H1 (cell line): ENCODE data around the gene C20orf96. TPM values are rescaled to one million over a fixed set of nuclear protein-coding genes. Genes with fewer than 3 reads are reported as not detected.

Experiments
- ASH2L ChIP-seq: fragments of 200-600, 300-600 bp; sonication (generic); IDR thresholded peaks from one replicate; pipeline ENCODE4 v1.7.1; 2017; ENCODE audit warnings: low read length
- NANOG ChIP-seq: IDR thresholded peaks from 2 replicates; pipeline ENCODE4 v1.6.1; 2011; ENCODE audit warnings: low read length, low read depth, mild to moderate bottlenecking, inconsistent platforms; ENCODE audit not compliant: insufficient read depth, poor library complexity, severe bottlenecking
- POLR2AphosphoS5 ChIP-seq: IDR thresholded peaks from 2 replicates; pipeline ENCODE4 v1.6.1; 2011; ENCODE audit warnings: low read depth, low read length
- RAD21 ChIP-seq, 2 experiments: IDR thresholded peaks in 1 of 2; conservative IDR thresholded peaks in 1 of 2; 2 replicates each; pipeline ENCODE4 v1.6.1; 2011; ENCODE audit warnings: low read depth in 2 of 2, low read length in 2 of 2, improper control_type of control experiment in 1 of 2, inconsistent platforms in 1 of 2, mild to moderate bottlenecking in 1 of 2, moderate library complexity in 1 of 2
- SIN3A ChIP-seq, 2 experiments: IDR thresholded peaks in 1 of 2; conservative IDR thresholded peaks in 1 of 2; 2 replicates each; pipeline ENCODE4 v1.6.1; 2011 to 2012; ENCODE audit warnings: low read length in 2 of 2, improper control_type of control experiment in 1 of 2, low read depth in 1 of 2, mild to moderate bottlenecking in 1 of 2
- TAF1 ChIP-seq: IDR thresholded peaks from 2 replicates; pipeline ENCODE4 v1.6.1; 2011; ENCODE audit warnings: mild to moderate bottlenecking, low read depth, low read length
- TEAD4 ChIP-seq: IDR thresholded peaks from 2 replicates; pipeline ENCODE4 v1.6.1; 2012; ENCODE audit warnings: low read depth, low read length, inconsistent platforms, mixed read lengths
- polyA plus RNA-seq, 7 experiments: library from polyadenylated mRNA; depleted of rRNA in 3 of 7; stranded (reverse) in 5 of 7; unstranded in 2 of 7; fragments of >200 nt in 5 of 7; fragments of 200-250 nt in 2 of 7; gene quantifications; 1 replicate in 5 of 7; 2 replicates in 1 of 7; 4 replicates in 1 of 7; pipeline versions ENCODE4 v1.2.1 to v1.2.3, GENCODE V29; 2011 to 2013; ENCODE audit warnings: missing spikeins in 2 of 7, mixed read lengths in 2 of 7
- total RNA-seq: library from RNA; stranded (reverse); fragmentation: NEBNext Ultra II Directional; extraction: Animal tissue kit (Norgen Biotek cat#: 25700); gene quantifications from 2 replicates; pipeline ENCODE4 v1.2.1, GENCODE V29; 2021
- TF ChIP-seq, protein P1 (sequence below): fragments of 300-600 bp; sonication (generic); IDR thresholded peaks from 2 replicates; pipeline ENCODE4 v1.7.1; 2012; ENCODE audit warnings: low read length, moderate library complexity, mild to moderate bottlenecking, inconsistent platforms; ENCODE audit not compliant: insufficient replicate concordance

The C20orf96 gene
- total and polyA plus RNA-seq, 2 of the 8 experiments (the other 6 are each of a cell fraction or from before 2014, with no cell fraction given), result 19.2 to 21.0 TPM

DNA sequence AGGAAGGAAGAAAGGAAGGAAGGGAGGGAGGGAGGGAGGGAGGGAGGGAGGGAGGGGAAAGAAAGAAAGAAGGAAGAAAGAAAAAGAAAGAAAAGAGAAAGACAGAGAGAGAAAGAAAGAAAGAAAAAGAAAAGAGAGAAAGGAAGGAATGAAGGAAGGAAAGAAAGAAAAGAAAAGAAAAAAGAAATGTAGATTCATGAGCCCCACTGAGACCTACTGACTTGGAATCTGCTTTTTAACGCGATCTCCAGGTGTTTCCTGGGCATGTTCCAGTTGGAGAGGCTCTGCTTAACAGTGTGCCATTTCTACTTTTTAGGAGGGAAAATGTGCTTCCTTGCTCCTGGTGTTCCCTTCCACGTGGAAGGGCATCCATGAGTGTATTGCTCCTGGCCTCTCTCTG lies 16.7 kb downstream of the C20orf96 start (continued):
- TF ChIP-seq, protein P1, sequence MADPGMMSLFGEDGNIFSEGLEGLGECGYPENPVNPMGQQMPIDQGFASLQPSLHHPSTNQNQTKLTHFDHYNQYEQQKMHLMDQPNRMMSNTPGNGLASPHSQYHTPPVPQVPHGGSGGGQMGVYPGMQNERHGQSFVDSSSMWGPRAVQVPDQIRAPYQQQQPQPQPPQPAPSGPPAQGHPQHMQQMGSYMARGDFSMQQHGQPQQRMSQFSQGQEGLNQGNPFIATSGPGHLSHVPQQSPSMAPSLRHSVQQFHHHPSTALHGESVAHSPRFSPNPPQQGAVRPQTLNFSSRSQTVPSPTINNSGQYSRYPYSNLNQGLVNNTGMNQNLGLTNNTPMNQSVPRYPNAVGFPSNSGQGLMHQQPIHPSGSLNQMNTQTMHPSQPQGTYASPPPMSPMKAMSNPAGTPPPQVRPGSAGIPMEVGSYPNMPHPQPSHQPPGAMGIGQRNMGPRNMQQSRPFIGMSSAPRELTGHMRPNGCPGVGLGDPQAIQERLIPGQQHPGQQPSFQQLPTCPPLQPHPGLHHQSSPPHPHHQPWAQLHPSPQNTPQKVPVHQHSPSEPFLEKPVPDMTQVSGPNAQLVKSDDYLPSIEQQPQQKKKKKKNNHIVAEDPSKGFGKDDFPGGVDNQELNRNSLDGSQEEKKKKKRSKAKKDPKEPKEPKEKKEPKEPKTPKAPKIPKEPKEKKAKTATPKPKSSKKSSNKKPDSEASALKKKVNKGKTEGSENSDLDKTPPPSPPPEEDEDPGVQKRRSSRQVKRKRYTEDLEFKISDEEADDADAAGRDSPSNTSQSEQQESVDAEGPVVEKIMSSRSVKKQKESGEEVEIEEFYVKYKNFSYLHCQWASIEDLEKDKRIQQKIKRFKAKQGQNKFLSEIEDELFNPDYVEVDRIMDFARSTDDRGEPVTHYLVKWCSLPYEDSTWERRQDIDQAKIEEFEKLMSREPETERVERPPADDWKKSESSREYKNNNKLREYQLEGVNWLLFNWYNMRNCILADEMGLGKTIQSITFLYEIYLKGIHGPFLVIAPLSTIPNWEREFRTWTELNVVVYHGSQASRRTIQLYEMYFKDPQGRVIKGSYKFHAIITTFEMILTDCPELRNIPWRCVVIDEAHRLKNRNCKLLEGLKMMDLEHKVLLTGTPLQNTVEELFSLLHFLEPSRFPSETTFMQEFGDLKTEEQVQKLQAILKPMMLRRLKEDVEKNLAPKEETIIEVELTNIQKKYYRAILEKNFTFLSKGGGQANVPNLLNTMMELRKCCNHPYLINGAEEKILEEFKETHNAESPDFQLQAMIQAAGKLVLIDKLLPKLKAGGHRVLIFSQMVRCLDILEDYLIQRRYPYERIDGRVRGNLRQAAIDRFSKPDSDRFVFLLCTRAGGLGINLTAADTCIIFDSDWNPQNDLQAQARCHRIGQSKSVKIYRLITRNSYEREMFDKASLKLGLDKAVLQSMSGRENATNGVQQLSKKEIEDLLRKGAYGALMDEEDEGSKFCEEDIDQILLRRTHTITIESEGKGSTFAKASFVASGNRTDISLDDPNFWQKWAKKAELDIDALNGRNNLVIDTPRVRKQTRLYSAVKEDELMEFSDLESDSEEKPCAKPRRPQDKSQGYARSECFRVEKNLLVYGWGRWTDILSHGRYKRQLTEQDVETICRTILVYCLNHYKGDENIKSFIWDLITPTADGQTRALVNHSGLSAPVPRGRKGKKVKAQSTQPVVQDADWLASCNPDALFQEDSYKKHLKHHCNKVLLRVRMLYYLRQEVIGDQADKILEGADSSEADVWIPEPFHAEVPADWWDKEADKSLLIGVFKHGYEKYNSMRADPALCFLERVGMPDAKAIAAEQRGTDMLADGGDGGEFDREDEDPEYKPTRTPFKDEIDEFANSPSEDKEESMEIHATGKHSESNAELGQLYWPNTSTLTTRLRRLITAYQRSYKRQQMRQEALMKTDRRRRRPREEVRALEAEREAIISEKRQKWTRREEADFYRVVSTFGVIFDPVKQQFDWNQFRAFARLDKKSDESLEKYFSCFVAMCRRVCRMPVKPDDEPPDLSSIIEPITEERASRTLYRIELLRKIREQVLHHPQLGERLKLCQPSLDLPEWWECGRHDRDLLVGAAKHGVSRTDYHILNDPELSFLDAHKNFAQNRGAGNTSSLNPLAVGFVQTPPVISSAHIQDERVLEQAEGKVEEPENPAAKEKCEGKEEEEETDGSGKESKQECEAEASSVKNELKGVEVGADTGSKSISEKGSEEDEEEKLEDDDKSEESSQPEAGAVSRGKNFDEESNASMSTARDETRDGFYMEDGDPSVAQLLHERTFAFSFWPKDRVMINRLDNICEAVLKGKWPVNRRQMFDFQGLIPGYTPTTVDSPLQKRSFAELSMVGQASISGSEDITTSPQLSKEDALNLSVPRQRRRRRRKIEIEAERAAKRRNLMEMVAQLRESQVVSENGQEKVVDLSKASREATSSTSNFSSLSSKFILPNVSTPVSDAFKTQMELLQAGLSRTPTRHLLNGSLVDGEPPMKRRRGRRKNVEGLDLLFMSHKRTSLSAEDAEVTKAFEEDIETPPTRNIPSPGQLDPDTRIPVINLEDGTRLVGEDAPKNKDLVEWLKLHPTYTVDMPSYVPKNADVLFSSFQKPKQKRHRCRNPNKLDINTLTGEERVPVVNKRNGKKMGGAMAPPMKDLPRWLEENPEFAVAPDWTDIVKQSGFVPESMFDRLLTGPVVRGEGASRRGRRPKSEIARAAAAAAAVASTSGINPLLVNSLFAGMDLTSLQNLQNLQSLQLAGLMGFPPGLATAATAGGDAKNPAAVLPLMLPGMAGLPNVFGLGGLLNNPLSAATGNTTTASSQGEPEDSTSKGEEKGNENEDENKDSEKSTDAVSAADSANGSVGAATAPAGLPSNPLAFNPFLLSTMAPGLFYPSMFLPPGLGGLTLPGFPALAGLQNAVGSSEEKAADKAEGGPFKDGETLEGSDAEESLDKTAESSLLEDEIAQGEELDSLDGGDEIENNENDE, result no peak
- no peak for TF ChIP-seq TEAD4
- no peak for TF ChIP-seq POLR2AphosphoS5
- TF ChIP-seq NANOG, result no peak
- no peak for TF ChIP-seq ASH2L
- TF ChIP-seq TAF1, result no peak
- no peak for TF ChIP-seq SIN3A (conservative IDR thresholded peaks at IDR 0.05 in 1 of 2, IDR thresholded peaks at IDR 0.05 in 1 of 2; ENCODE audit: low read depth in 1 of 2, low read length in 2 of 2)
- no peak for TF ChIP-seq RAD21 (IDR thresholded peaks at IDR 0.05 in 1 of 2, conservative IDR thresholded peaks at IDR 0.05 in 1 of 2; ENCODE audit: low read depth in 2 of 2, low read length in 2 of 2)
